ENCODE measurements around the gene CARD6.

CARD6 gene

DNA sequence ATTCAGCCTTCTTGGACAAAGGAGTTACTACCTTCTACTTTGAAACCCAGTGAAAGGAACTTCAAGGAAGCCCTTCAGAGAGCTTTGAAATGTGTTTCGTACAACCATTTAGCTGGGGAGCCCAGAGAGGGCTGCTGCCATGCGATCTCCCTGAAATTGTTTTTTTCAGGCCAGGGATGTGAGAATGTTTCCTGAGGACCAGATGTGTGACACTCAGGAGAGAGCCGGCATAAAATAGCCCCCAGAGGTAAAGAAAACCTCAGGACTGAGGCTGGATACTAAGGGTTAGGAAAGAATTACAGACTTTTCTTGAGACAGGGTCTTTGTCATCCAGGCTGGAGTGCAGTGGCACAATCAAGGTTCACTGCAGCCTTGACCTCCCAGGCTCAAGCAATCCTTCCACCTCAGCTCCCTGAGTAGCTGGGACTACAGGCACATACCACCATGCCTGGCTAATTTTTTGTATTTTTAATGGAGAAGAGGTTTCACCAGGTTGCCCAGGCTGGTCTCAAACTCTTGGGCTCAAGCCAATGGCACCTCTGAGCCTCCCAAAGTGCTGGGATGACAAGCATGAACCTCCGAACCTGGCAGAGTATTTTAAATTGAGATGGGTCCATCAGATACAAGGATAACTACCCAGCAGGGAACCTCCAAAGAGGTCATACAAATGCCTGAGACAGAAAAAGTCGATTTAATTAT is 14.5 kb upstream of the CARD6 start:
- no peak for DNase-seq (ENCODE audit: extremely low read depth, low read depth)
- TF ChIP-seq, protein P1, sequence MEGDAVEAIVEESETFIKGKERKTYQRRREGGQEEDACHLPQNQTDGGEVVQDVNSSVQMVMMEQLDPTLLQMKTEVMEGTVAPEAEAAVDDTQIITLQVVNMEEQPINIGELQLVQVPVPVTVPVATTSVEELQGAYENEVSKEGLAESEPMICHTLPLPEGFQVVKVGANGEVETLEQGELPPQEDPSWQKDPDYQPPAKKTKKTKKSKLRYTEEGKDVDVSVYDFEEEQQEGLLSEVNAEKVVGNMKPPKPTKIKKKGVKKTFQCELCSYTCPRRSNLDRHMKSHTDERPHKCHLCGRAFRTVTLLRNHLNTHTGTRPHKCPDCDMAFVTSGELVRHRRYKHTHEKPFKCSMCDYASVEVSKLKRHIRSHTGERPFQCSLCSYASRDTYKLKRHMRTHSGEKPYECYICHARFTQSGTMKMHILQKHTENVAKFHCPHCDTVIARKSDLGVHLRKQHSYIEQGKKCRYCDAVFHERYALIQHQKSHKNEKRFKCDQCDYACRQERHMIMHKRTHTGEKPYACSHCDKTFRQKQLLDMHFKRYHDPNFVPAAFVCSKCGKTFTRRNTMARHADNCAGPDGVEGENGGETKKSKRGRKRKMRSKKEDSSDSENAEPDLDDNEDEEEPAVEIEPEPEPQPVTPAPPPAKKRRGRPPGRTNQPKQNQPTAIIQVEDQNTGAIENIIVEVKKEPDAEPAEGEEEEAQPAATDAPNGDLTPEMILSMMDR (IDR thresholded peaks at IDR 0.05; ENCODE audit: low read depth, low read length): no peak

DNA sequence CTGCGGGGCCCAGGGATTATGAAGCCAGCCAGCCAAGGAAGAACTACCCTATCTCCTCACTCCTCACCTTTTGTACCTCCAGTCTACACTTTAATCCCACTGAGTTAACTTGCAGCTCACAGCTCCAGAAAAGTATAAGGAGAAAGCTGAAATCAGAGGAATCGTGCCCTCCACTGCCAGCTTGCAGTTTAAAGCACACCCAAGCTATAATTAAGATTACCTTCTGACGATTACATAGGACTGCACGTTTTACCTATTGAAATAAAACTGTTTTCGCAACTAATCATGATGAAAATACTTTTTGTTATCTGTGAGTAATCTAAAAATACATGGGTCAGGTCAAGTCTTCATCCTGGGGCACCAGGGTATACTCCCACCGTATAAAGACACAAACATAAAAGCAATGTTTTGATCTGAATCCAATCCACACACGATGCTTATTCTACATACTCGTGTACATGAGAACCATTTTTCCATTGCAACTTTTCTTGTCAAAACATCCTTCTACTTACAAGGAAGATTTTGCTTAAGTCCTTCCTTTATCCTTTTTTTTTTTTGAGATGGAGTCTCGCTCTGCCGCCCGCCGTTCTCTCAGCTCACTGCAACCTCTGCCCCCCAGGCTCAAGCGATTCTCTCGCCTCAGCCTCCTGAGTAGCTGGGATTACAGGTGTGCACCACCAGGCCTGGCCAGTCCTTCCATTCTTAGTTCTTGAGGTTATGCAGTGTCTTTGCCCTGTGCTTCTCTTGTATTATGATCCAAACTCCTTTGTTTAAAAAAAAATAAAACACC is 13.8 kb upstream of the CARD6 start:
- no peak for DNase-seq (ENCODE audit: extremely low read depth, low read depth)
- TF ChIP-seq, protein P1 (IDR thresholded peaks at IDR 0.05; ENCODE audit: low read depth, low read length): no peak

DNA sequence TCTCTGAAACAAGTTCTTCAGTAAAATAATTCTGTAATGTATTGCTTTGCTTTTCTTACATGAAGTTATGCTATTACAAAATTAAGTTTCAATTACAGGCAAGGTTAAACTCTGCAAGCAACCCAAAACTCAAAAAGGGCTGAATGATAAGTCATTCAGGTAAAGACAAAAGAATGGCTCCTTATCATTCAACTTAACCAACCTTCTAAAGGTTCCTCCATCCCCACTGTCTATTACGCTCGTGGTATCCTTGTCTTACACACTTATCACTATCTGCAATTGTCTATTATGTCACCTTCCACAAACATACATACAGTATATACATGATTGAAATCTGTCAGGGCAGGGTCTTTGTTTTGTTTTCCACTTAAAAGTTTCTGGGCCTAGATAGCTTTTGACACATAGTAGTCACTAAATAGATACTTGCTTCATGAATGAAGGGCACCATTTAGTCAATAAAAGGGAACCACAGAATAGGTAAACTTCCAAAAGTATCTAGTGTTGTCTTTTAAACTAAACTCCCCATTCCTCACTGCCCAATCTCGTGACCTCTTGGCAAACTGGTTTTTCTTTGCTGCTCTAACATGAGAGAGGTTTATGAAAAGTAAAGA is 13.0 kb upstream of the CARD6 start:
- no peak for DNase-seq (ENCODE audit: extremely low read depth, low read depth)
- TF ChIP-seq, protein P1 (IDR thresholded peaks at IDR 0.05; ENCODE audit: low read depth, low read length): no peak

DNA sequence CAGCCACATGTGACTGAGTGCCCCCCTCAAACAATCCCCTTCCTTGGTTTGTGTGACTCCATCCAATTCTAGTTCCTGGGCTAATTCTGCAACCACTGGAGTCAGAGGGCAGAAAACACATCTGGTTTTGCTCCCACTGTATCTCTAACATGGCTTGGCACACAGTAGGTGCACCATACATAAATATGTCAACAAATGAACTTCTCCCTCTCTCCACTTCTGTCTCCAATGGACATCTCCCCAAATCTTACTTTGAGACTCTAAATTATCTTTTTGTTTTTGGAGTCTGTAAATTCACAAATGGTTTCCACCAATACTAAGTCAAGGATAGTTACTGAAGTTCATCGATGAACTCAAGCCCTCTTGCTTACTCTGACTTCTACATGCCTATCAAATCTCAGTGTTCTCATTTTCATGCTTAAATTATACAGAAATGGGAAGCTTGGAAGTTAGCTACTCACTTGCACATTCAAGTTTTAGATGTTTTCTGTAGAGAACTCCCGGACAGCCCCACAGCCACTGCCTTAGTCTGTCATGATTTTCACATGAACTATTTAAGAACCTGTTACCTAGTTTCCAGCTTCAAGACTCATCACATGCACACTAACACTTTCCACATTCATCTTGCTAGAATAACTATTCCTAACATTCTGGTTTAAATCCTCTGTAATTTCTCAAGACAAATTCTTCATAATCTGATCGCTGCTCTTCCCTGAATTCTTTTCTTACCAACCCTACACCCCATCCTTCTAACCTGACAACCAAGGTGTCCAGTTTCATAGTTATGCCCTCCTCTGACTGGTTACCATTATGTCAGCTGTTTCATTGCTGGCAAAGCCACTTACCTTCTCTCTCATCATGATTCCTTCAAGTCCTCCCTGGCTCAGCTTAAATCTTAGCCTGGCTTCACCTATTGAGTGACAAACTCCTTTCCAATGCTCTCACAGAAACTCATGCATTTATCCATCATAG is 12.2 kb upstream of the CARD6 start:
- TF ChIP-seq, protein P1 (IDR thresholded peaks at IDR 0.05; ENCODE audit: low read depth, low read length): no peak

DNA sequence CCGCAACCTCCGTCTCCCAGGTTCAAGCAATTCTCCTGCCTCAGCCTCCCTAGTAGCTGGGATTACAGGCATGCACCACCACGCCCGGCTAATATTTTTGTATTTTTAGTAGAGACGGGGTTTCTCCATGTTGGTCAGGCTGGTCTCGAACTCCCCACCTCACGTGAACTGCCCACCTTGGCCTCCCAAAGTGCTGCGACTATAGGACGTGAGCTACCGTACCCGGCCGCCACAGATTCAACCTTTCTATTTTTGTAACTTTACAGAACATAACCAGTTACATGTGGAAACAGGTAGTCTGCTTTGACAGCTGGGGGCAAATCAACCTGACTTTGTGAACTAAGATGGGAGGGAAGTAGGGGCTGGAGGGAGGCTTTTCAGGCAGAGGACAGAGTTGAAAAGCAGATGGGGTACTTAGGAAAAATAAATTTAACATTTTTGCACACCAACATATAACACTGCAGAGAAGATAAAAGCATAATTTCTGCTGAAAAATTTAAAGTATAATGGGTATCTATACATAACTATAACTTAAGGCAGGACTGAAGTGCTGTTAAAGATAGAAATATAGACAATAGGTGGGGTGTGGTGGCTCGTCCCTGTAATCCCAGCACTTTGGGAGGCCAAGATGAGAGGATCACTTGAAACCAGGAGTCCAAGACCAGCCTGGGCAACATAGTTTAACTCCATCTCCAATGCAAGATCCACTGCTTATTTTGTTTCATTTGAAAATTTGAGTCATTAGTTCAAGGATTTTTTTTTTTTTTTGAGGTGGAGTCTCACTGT is 11.2 kb upstream of the CARD6 start:
- DNase-seq (ENCODE audit: extremely low read depth, low read depth): no peak
- TF ChIP-seq, protein P1 (IDR thresholded peaks at IDR 0.05; ENCODE audit: low read depth, low read length): no peak

More for the DNA sequence above, 12.2 kb upstream of the CARD6 start:
- DNase-seq (ENCODE audit: extremely low read depth, low read depth): no peak

All from AG09319 (cell line).